ENCODE results near the gene DBI.

DBI gene

GRCh38 chr2:119341684-119342083, 25.1 kb upstream of the DBI start:
- H3K36me3 ChIP-seq (ENCODE audit: low read depth), result no peaks in the 10 kb centered on the region
- H3K4me1 ChIP-seq (ENCODE audit: insufficient read depth, poor library complexity, severe bottlenecking), result no peaks in the 10 kb centered on the region
- no peaks in the 10 kb centered on the region for H3K9me3 ChIP-seq (ENCODE audit: severe bottlenecking)
- TF ChIP-seq, protein P1, sequence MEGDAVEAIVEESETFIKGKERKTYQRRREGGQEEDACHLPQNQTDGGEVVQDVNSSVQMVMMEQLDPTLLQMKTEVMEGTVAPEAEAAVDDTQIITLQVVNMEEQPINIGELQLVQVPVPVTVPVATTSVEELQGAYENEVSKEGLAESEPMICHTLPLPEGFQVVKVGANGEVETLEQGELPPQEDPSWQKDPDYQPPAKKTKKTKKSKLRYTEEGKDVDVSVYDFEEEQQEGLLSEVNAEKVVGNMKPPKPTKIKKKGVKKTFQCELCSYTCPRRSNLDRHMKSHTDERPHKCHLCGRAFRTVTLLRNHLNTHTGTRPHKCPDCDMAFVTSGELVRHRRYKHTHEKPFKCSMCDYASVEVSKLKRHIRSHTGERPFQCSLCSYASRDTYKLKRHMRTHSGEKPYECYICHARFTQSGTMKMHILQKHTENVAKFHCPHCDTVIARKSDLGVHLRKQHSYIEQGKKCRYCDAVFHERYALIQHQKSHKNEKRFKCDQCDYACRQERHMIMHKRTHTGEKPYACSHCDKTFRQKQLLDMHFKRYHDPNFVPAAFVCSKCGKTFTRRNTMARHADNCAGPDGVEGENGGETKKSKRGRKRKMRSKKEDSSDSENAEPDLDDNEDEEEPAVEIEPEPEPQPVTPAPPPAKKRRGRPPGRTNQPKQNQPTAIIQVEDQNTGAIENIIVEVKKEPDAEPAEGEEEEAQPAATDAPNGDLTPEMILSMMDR (IDR thresholded peaks at IDR 0.05; ENCODE audit: poor library complexity, severe bottlenecking), result no peak
- H3K27ac ChIP-seq (ENCODE audit: poor library complexity, severe bottlenecking), result no peak overlapping the region
- ATAC-seq (ENCODE audit: low read depth) (no peak), DNase-seq (ENCODE audit: low spot score) (no peak)
- no peaks in the 10 kb centered on the region for H3K27me3 ChIP-seq (ENCODE audit: insufficient read depth, poor library complexity, severe bottlenecking)
- H3K4me3 ChIP-seq (ENCODE audit: severe bottlenecking), result no peak overlapping the region

- no peaks in the 10 kb centered on the region for H3K4me1 ChIP-seq (ENCODE audit: insufficient read depth, poor library complexity, severe bottlenecking)
- no peaks in the 10 kb centered on the region for H3K9me3 ChIP-seq (ENCODE audit: severe bottlenecking)
- H3K27ac ChIP-seq (ENCODE audit: poor library complexity, severe bottlenecking), result no peak overlapping the region
- no peaks in the 10 kb centered on the region for H3K27me3 ChIP-seq (ENCODE audit: insufficient read depth, poor library complexity, severe bottlenecking)
- H3K4me3 ChIP-seq (ENCODE audit: severe bottlenecking), result no peak overlapping the region
- TF ChIP-seq, protein P1 (IDR thresholded peaks at IDR 0.05; ENCODE audit: poor library complexity, severe bottlenecking), result no peak
- no peak for DNase-seq (ENCODE audit: low spot score)
- ATAC-seq (ENCODE audit: low read depth), result peak; percentile 33; the same call in 2 of the 3 replicates
- H3K36me3 ChIP-seq (ENCODE audit: low read depth), result no peaks in the 10 kb centered on the region
These were observed 17.5 kb upstream of the DBI start for GRCh38 chr2:119349289-119349688.

- ATAC-seq (ENCODE audit: low read depth) (no peak; the same call in 2 of the 3 replicates), DNase-seq (ENCODE audit: low spot score) (no peak)
- H3K36me3 ChIP-seq (ENCODE audit: low read depth), result no peaks in the 10 kb centered on the region
- H3K27me3 ChIP-seq (ENCODE audit: insufficient read depth, poor library complexity, severe bottlenecking), result no peaks in the 10 kb centered on the region
- TF ChIP-seq, protein P1 (IDR thresholded peaks at IDR 0.05; ENCODE audit: poor library complexity, severe bottlenecking), result no peak
- no peaks in the 10 kb centered on the region for H3K4me1 ChIP-seq (ENCODE audit: insufficient read depth, poor library complexity, severe bottlenecking)
- no peaks in the 10 kb centered on the region for H3K9me3 ChIP-seq (ENCODE audit: severe bottlenecking)
- H3K4me3 ChIP-seq (ENCODE audit: severe bottlenecking), result no peak overlapping the region
- H3K27ac ChIP-seq (ENCODE audit: poor library complexity, severe bottlenecking), result no peak overlapping the region
These were observed 16.3 kb upstream of the DBI start for GRCh38 chr2:119350311-119350998.

GRCh38 chr2:119352357-119352756, 14.4 kb upstream of the DBI start:
- no peak overlapping the region for H3K27ac ChIP-seq (ENCODE audit: poor library complexity, severe bottlenecking)
- no peaks in the 10 kb centered on the region for H3K9me3 ChIP-seq (ENCODE audit: severe bottlenecking)
- ATAC-seq (ENCODE audit: low read depth) (peak; percentile 48; the same call in 1 of the 3 replicates), DNase-seq (ENCODE audit: low spot score) (no peak)
- H3K36me3 ChIP-seq (ENCODE audit: low read depth), result no peaks in the 10 kb centered on the region
- H3K27me3 ChIP-seq (ENCODE audit: insufficient read depth, poor library complexity, severe bottlenecking), result no peaks in the 10 kb centered on the region
- no peaks in the 10 kb centered on the region for H3K4me1 ChIP-seq (ENCODE audit: insufficient read depth, poor library complexity, severe bottlenecking)
- TF ChIP-seq, protein P1 (IDR thresholded peaks at IDR 0.05; ENCODE audit: poor library complexity, severe bottlenecking), result no peak
- no peak overlapping the region for H3K4me3 ChIP-seq (ENCODE audit: severe bottlenecking)

DNA sequence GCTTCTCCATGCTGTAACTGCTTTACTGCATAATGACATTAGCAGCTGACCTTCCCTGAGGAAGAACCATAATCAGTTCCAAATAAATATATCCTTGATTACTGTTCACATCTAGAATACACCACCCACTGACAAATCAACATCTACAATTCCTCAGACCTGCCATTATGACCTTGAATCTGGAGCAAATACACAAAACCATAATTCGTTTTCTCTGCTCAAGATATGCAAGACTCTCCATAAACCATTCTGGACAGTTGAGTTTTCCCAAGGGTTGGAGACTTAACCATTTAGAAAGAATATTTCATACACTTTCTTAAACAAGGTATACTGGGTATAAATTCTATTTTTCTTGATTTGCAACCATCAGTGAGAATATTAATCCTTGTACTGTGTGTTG, 11.9 kb upstream of the DBI start:
- TF ChIP-seq, protein P1 (IDR thresholded peaks at IDR 0.05; ENCODE audit: poor library complexity, severe bottlenecking), result no peak
- DNase-seq (ENCODE audit: low spot score) (no peak), ATAC-seq (ENCODE audit: low read depth) (no peak)
- Histone ChIP-seq H3K4me3 (ENCODE audit: severe bottlenecking) (no peak overlapping the region), H3K9me3 (ENCODE audit: severe bottlenecking) (no peaks in the 10 kb centered on the region), H3K4me1 (ENCODE audit: insufficient read depth, poor library complexity, severe bottlenecking) (no peaks in the 10 kb centered on the region), H3K27ac (ENCODE audit: poor library complexity, severe bottlenecking) (no peak overlapping the region), H3K36me3 (ENCODE audit: low read depth) (no peaks in the 10 kb centered on the region), H3K27me3 (ENCODE audit: insufficient read depth, poor library complexity, severe bottlenecking) (no peaks in the 10 kb centered on the region)
